Lower lobe of right lung (tissue), 2 donors: ENCODE measurements around the gene CDK17. TPM values are rescaled to one million over a fixed set of nuclear protein-coding genes. Genes with fewer than 3 reads are reported as not detected.
"Not testable (repeated sequence)": the region's sequence is repeated elsewhere in the genome, so short reads cannot be mapped to it uniquely, and the experiment has no call there.

Source experiments
- ATAC-seq, 2 donors: fragments of 200-7000 bp; cut with Tn5 transposase; one replicate each; pipeline ENCODE4 v1.9.1; 2020 to 2022; ENCODE audit warnings: mild to moderate bottlenecking in 2 of 2, moderate library complexity in 2 of 2
- DNase-seq: peaks from one replicate; pipeline ENCODE4 v3.0.0-alpha.2; 2020
- H3K27ac ChIP-seq: fragments of 200-600 bp; one replicate; pipeline ENCODE4 v1.8.0; 2022
- H3K27me3 ChIP-seq: fragments of 200-600 bp; one replicate; pipeline ENCODE4 v1.8.0; 2022; ENCODE audit warnings: low read depth
- H3K36me3 ChIP-seq: fragments of 200-600 bp; one replicate; pipeline ENCODE4 v1.8.0; 2022; ENCODE audit warnings: mild to moderate bottlenecking
- H3K4me1 ChIP-seq: fragments of 200-600 bp; one replicate; pipeline ENCODE4 v1.8.0; 2022
- H3K4me3 ChIP-seq: fragments of 200-600 bp; one replicate; pipeline ENCODE4 v1.8.0; 2022; ENCODE audit warnings: mild to moderate bottlenecking
- H3K9me3 ChIP-seq: fragments of 200-600 bp; one replicate; pipeline ENCODE4 v1.8.0; 2022
- CTCF ChIP-seq: fragments of 200-600 bp; IDR thresholded peaks from one replicate; pipeline ENCODE4 v1.8.0; 2022; ENCODE audit warnings: antibody characterized with exemption, mild to moderate bottlenecking
- intact Hi-C: fragments of 100-400 bp; cut with DNase I; formaldehyde crosslinking; loops from one replicate; pipeline ENCODE4 v1.11.0; 2022
- total RNA-seq: library from RNA; stranded (reverse); fragmentation: NEBNext Ultra II Directional; extraction: Animal tissue kit (Norgen Biotek cat#: 25700); gene quantifications from one replicate; pipeline ENCODE4 v1.2.1, GENCODE V29; 2021
- donor health status: DM: no; HTN: yes; CAD: no; lungs with severe emphysema.

CDK17 gene
- total RNA-seq, 1 donor from 2014 or later, result 41.7 TPM

DNA sequence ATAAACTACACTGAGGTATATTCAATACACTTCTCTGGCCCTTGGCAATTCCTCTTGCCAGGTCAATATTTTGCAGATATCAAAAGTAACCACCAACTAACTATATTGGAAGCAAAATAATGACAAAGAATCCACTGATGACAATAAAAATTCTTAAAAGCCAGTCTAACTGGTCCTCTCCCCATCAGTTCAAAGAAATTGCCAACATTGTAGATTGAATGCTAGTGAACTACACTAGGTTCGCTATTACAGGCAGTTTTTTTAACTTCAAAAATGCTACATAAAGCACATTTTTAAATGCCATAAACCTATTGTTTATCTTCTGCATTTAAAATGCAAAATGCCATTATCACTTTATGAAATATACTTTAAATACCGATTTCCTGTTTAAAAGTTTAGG, 4.0 kb downstream of the CDK17 start:
- TF ChIP-seq CTCF, result no peak
- H3K36me3 ChIP-seq, result no peaks in the 10 kb centered on the region
- no peak overlapping the region for H3K4me3 ChIP-seq
- no peaks in the 10 kb centered on the region for H3K27me3 ChIP-seq
- H3K9me3 ChIP-seq, result no peaks in the 10 kb centered on the region
- H3K27ac ChIP-seq, result no peak overlapping the region
- H3K4me1 ChIP-seq, result peaks cover 39% of the 10 kb centered on the region
- DNase-seq, result no peak
- ATAC-seq, result no peak
- intact Hi-C loops, result no loop called here

- no peaks in the 10 kb centered on the region for H3K36me3 ChIP-seq
- no peaks in the 10 kb centered on the region for H3K9me3 ChIP-seq
- H3K4me1 ChIP-seq, result peaks cover 39% of the 10 kb centered on the region
- no peak overlapping the region for H3K4me3 ChIP-seq
- intact Hi-C loops, result no loop called here
- TF ChIP-seq CTCF, result no peak
- DNase-seq (no peak), ATAC-seq (no peak)
- no peak overlapping the region for H3K27ac ChIP-seq
- H3K27me3 ChIP-seq, result no peaks in the 10 kb centered on the region
Observed at GRCh38 chr12:96395236-96395635, 5.0 kb downstream of the CDK17 start.

GRCh38 chr12:96393229-96393628, 7.0 kb downstream of the CDK17 start:
- H3K27ac ChIP-seq, H3K27me3 ChIP-seq, ATAC-seq, H3K36me3 ChIP-seq, H3K4me3 ChIP-seq, H3K9me3 ChIP-seq, intact Hi-C loops, DNase-seq: not testable (repeated sequence)
- H3K4me1 ChIP-seq, result peaks cover 34% of the 10 kb centered on the region

DNA sequence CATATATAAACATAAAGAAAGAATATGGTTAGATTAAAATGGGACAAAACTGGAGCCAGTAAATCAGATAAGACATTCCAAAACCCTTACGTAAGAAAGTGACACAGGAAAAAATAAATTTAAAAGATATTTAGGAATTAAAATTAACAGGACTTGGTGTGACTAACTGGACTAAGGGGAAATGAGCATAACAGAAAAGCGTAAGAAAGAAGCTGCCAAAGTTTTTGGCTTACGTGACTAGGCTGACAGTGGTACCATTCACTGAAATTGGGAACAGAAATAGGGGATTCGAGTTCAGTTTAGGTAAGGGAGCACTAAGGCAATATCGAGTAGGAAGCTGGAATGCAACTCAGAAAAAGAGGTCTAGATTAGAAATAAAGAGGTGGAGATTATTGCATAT, 7.8 kb downstream of the CDK17 start:
- H3K4me1 ChIP-seq, result peaks cover 34% of the 10 kb centered on the region
- no peak for TF ChIP-seq CTCF
- no peak overlapping the region for H3K4me3 ChIP-seq
- ATAC-seq (no peak), DNase-seq (no peak)
- no peak overlapping the region for H3K27ac ChIP-seq
- intact Hi-C loops, result no loop called here
- no peaks in the 10 kb centered on the region for H3K36me3 ChIP-seq
- no peaks in the 10 kb centered on the region for H3K9me3 ChIP-seq
- no peaks in the 10 kb centered on the region for H3K27me3 ChIP-seq

DNA sequence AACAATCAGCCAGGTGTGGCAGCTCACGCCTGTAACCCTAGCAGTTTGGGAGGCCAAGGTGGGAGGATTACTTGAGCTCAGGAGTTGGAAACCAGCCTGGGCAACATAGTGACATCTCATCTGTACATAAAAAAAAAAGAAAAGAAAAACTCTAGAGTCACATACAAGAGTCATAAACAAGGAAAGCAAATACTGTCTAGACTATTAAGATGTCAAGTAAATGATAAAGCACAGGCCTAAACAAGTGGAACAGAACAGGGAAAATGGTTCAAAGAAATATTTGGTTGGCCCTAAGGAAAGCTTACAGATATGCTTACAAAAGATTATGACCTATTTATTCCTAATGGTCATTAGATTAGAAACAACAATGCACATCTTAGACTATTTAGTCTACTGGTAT, 12.3 kb downstream of the CDK17 start:
- no peak for DNase-seq
- Histone ChIP-seq H3K36me3 (no peaks in the 10 kb centered on the region), H3K27ac (no peak overlapping the region), H3K27me3 (no peaks in the 10 kb centered on the region), H3K9me3 (no peaks in the 10 kb centered on the region), H3K4me1 (peaks cover 24% of the 10 kb centered on the region), H3K4me3 (no peak overlapping the region)
- no peak for ATAC-seq
- intact Hi-C loops, result no loop called here
- TF ChIP-seq CTCF, result no peak

DNA sequence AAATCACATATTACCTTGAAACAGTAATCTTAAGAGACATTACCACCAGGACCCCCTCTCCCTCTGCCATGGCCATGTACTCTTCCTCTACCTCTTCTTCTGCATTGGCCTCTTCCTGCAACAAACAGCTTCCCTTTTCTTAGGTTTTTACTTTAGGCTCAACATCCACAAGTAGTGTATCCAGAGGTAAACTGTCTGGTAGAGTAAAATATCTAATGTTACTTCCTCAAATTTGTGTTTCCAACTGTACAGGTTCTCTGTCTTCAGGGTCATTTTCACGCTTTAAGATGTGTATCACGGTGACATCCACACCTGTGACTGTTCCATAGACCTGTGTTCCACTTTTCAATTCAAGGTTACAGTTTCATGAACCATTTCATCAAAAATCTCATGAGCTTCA, 13.4 kb downstream of the CDK17 start:
- no peak overlapping the region for H3K27ac ChIP-seq
- H3K36me3 ChIP-seq, result no peaks in the 10 kb centered on the region
- ATAC-seq (no peak), DNase-seq (no peak)
- TF ChIP-seq CTCF, result no peak
- H3K4me1 ChIP-seq, result peaks cover 25% of the 10 kb centered on the region
- H3K4me3 ChIP-seq, result no peak overlapping the region
- H3K27me3 ChIP-seq, result no peaks in the 10 kb centered on the region
- H3K9me3 ChIP-seq, result no peaks in the 10 kb centered on the region
- intact Hi-C loops, result no loop called here
